CD14-positive monocyte (primary cell): ENCODE measurements around the gene TRIM23. TPM values are rescaled to one million over a fixed set of nuclear protein-coding genes. Genes with fewer than 3 reads are reported as not detected.
"Not testable (repeated sequence)": the region's sequence is repeated elsewhere in the genome, so short reads cannot be mapped to it uniquely, and the experiment has no call there.

Source experiments
- DNase-seq, 3 donors: peaks; one replicate each; pipeline ENCODE4 v3.0.0-alpha.2; 2011 to 2022
- H2AFZ ChIP-seq: 2 replicates; pipeline ENCODE4 v1.6.0; 2012; ENCODE audit warnings: mild to moderate bottlenecking, low read depth, low read length, inconsistent platforms; ENCODE audit not compliant: insufficient read depth, poor library complexity, severe bottlenecking
- H3K27ac ChIP-seq, 2 donors: 1 replicate in 1 of 2; 2 replicates in 1 of 2; pipeline ENCODE4 v1.5.1; 2012 to 2013; ENCODE audit warnings: low read length in 2 of 2, control low read depth in 1 of 2, inconsistent platforms in 1 of 2, low read depth in 1 of 2, mild to moderate bottlenecking in 1 of 2
- H3K27me3 ChIP-seq, 2 donors: one replicate each; pipeline versions ENCODE4 v1.6.0 to v1.6.1; 2011 to 2013; ENCODE audit warnings: low read length in 2 of 2; ENCODE audit not compliant: control insufficient read depth in 2 of 2, insufficient read depth in 2 of 2
- H3K36me3 ChIP-seq, 2 donors: replicated peaks in 1 of 2; 1 replicate in 1 of 2; 2 replicates in 1 of 2; pipeline versions ENCODE4 v1.5.1 to v1.6.1; 2012 to 2013; ENCODE audit warnings: low read length in 2 of 2, control low read depth in 1 of 2, inconsistent platforms in 1 of 2, mild to moderate bottlenecking in 1 of 2; ENCODE audit not compliant: insufficient read depth in 2 of 2, control insufficient read depth in 1 of 2
- H3K4me1 ChIP-seq, 2 donors: 1 replicate in 1 of 2; 2 replicates in 1 of 2; pipeline versions ENCODE4 v1.5.1 to v1.6.1; 2012 to 2013; ENCODE audit warnings: low read length in 2 of 2, control low read depth in 1 of 2, inconsistent platforms in 1 of 2, mild to moderate bottlenecking in 1 of 2, moderate library complexity in 1 of 2; ENCODE audit not compliant: insufficient read depth in 2 of 2, control insufficient read depth in 1 of 2
- H3K4me2 ChIP-seq: replicated peaks from 2 replicates; pipeline ENCODE3; 2012; ENCODE audit warnings: low read length, moderate library complexity, mild to moderate bottlenecking; ENCODE audit not compliant: poor library complexity, severe bottlenecking; ENCODE audit errors: extremely low read depth
- H3K4me3 ChIP-seq, 3 experiments: fragments of 200-600 bp in 1 of 3; sonication (generic) in 1 of 3; replicated peaks in 1 of 3; 1 replicate in 2 of 3; 2 replicates in 1 of 3; pipeline ENCODE4 v1.5.1; 2011 to 2013; ENCODE audit warnings: low read length in 3 of 3, mild to moderate bottlenecking in 3 of 3, control low read depth in 2 of 3, low read depth in 2 of 3, inconsistent platforms in 1 of 3, moderate library complexity in 1 of 3
- H3K79me2 ChIP-seq: 2 replicates; pipeline ENCODE4 v1.6.0; 2012; ENCODE audit warnings: mild to moderate bottlenecking, control low read depth, inconsistent platforms, low read length, moderate library complexity; ENCODE audit not compliant: insufficient read depth
- H3K9ac ChIP-seq: 2 replicates; pipeline ENCODE4 v1.6.0; 2017; ENCODE audit warnings: low read length, mild to moderate bottlenecking; ENCODE audit not compliant: insufficient read depth, poor library complexity, severe bottlenecking
- H3K9me3 ChIP-seq, 2 donors: replicated peaks in 1 of 2; 1 replicate in 1 of 2; 2 replicates in 1 of 2; pipeline versions ENCODE4 v1.5.1 to v1.6.1; 2012 to 2013; ENCODE audit warnings: low read length in 2 of 2, control low read depth in 1 of 2; ENCODE audit not compliant: control insufficient read depth in 1 of 2, insufficient read depth in 1 of 2
- H4K20me1 ChIP-seq: 2 replicates; pipeline ENCODE4 v1.6.0; 2012; ENCODE audit warnings: mild to moderate bottlenecking, low read length, control low read depth, moderate library complexity; ENCODE audit not compliant: insufficient read depth
- H3K27ac Mint-ChIP-seq, 7 donors: one replicate each; pipeline ENCODE4 v1.8.0; 2020; ENCODE audit warnings: mild to moderate bottlenecking in 7 of 7, mixed read lengths in 7 of 7, moderate library complexity in 6 of 7, inconsistent platforms in 2 of 7
- H3K27me3 Mint-ChIP-seq, 3 donors: one replicate each; pipeline ENCODE4 v1.8.0; 2021 to 2022; ENCODE audit warnings: low read depth in 3 of 3, mild to moderate bottlenecking in 3 of 3, mixed read lengths in 3 of 3, moderate library complexity in 3 of 3, inconsistent platforms in 1 of 3
- H3K36me3 Mint-ChIP-seq, 2 donors: one replicate each; pipeline ENCODE4 v1.8.0; 2020; ENCODE audit warnings: mixed read lengths in 2 of 2, inconsistent platforms in 1 of 2, mild to moderate bottlenecking in 1 of 2
- H3K4me1 Mint-ChIP-seq: one replicate; pipeline ENCODE4 v1.8.0; 2020; ENCODE audit warnings: mild to moderate bottlenecking, mixed read lengths
- H3K4me3 Mint-ChIP-seq, 2 donors: one replicate each; pipeline ENCODE4 v1.8.0; 2020; ENCODE audit warnings: mild to moderate bottlenecking in 2 of 2, mixed read lengths in 2 of 2, moderate library complexity in 1 of 2
- H3K9me3 Mint-ChIP-seq, 7 donors: one replicate each; pipeline ENCODE4 v1.8.0; 2020 to 2022; ENCODE audit warnings: mixed read lengths in 7 of 7, mild to moderate bottlenecking in 6 of 7, moderate library complexity in 6 of 7, inconsistent platforms in 2 of 7
- WGBS: methylation state at CpG from one replicate; pipeline ENCODE4 v1.1.5; 2013; ENCODE audit warnings: missing lambda C conversion rate; ENCODE audit not compliant: insufficient coverage; 5-methylcytosine and 5-hydroxymethylcytosine counted together
- intact Hi-C, 2 donors: fragments of 100-400 bp; cut with micrococcal nuclease; formaldehyde crosslinking; loops; one replicate each; pipeline versions ENCODE4 v1.15.0 to v1.15.1; 2023
- polyA plus RNA-seq, 3 donors: library from polyadenylated mRNA; depleted of rRNA in 1 of 3; unstranded in 2 of 3; stranded (reverse) in 1 of 3; fragments of 300-500 nt in 2 of 3; fragments of >200 nt in 1 of 3; fragmentation: Illumina TruSeq in 2 of 3; gene quantifications; 1 replicate in 2 of 3; 2 replicates in 1 of 3; pipeline ENCODE4 v1.2.3, GENCODE V29; 2012 to 2021
- TF ChIP-seq, protein P1 (sequence below): fragments of 200-600 bp; IDR thresholded peaks from one replicate; pipeline ENCODE4 v1.8.0; 2022; ENCODE audit warnings: antibody characterized with exemption, mild to moderate bottlenecking

TRIM23 gene
- polyA plus RNA-seq, 3 donors, result 3.2 to 5.6 (median 3.3) TPM

DNA sequence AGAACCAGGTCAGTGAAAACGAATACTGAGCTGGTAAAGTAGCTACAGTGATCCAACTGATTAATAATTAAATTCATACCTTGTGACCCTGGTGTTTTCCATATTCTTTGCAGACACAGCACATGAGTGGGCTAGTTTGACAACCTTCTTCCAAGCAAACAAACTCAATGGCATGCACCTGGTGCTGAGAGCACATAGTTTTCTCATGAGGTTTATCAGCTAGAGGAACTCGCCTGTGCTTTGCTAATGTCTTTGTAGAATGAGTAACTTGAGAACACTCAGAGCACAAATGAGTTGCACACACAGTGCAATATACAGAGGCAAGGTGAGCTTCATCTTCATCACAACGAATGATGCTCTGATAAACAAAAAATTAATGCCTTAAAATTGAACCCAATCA is 12.6 kb downstream of the TRIM23 start:
- Mint-ChIP-seq H3K36me3 (peaks cover 75 to 86% of the 10 kb centered on the region in 2 donors), H3K27ac (no peak overlapping the region)

DNA sequence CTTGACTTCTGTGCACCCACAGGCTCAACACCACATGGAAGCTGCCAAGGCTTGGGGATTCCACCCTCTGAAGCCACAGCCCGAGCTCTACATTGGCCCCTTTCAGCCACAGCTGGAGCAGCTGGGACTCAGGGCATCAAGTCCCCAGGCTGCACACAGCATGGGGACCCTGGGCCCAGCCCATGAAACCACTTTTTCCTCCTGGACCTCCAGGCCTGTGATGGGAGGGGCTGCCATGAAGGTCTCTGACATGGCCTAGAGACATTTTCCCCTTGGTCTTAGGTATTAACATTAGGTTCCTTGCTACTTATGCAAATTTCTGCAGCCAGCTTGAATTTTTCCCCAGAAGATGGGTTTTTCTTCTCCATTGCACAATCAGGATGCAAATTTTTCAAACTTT is 22.4 kb downstream of the TRIM23 start:
- H3K79me2 ChIP-seq, H3K27ac ChIP-seq, H2AFZ ChIP-seq, H3K4me3 Mint-ChIP-seq, H4K20me1 ChIP-seq, H3K27me3 Mint-ChIP-seq, H3K27me3 ChIP-seq, intact Hi-C loops, DNase-seq, H3K4me1 ChIP-seq, H3K9ac ChIP-seq, H3K4me2 ChIP-seq, H3K27ac Mint-ChIP-seq, H3K4me1 Mint-ChIP-seq, H3K4me3 ChIP-seq: not testable (repeated sequence)
- peaks cover 81 to 90% of the 10 kb centered on the region in 2 donors for H3K36me3 Mint-ChIP-seq
- peaks cover 9 to 10% of the 10 kb centered on the region in 2 donors for H3K9me3 ChIP-seq
- H3K9me3 Mint-ChIP-seq, result peaks cover 1 to 20% (median 15%) of the 10 kb centered on the region in 7 donors
- H3K36me3 ChIP-seq, result peaks cover 75 to 99% of the 10 kb centered on the region in 2 donors
- WGBS, result 90% methylated on average over 1 of the region's 1 CpG

More for the DNA sequence above, 12.6 kb downstream of the TRIM23 start:
- no peak overlapping the region for H3K27ac ChIP-seq
- intact Hi-C loops, result no loop called here
- H3K4me2 ChIP-seq, result no peak overlapping the region
- no peak for DNase-seq
- H4K20me1 ChIP-seq, result peaks cover 12% of the 10 kb centered on the region
- no peaks in the 10 kb centered on the region for H3K9me3 ChIP-seq
- Mint-ChIP-seq H3K4me1 (no peaks in the 10 kb centered on the region), H3K27me3 (no peaks in the 10 kb centered on the region), H3K9me3 (no peaks in the 10 kb centered on the region), H3K4me3 (no peak overlapping the region)
- no peaks in the 10 kb centered on the region for H3K4me1 ChIP-seq
- no peak overlapping the region for H2AFZ ChIP-seq
- H3K4me3 ChIP-seq, result no peak overlapping the region
- H3K9ac ChIP-seq, result no peak overlapping the region
- no peaks in the 10 kb centered on the region for H3K27me3 ChIP-seq
- WGBS, result no CpG with 5 or more reads among the region's 3 CpGs
- H3K36me3 ChIP-seq, result peaks cover 80 to 99% of the 10 kb centered on the region in 2 donors
- peaks cover 3% of the 10 kb centered on the region for H3K79me2 ChIP-seq
- TF ChIP-seq, protein P1, sequence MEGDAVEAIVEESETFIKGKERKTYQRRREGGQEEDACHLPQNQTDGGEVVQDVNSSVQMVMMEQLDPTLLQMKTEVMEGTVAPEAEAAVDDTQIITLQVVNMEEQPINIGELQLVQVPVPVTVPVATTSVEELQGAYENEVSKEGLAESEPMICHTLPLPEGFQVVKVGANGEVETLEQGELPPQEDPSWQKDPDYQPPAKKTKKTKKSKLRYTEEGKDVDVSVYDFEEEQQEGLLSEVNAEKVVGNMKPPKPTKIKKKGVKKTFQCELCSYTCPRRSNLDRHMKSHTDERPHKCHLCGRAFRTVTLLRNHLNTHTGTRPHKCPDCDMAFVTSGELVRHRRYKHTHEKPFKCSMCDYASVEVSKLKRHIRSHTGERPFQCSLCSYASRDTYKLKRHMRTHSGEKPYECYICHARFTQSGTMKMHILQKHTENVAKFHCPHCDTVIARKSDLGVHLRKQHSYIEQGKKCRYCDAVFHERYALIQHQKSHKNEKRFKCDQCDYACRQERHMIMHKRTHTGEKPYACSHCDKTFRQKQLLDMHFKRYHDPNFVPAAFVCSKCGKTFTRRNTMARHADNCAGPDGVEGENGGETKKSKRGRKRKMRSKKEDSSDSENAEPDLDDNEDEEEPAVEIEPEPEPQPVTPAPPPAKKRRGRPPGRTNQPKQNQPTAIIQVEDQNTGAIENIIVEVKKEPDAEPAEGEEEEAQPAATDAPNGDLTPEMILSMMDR, result no peak
